Ovary (tissue), 3 donors: Measurements from ENCODE around the gene SYVN1.

ENCODE experiments used
- EP300 ChIP-seq: sonication (generic); formaldehyde crosslinking; IDR thresholded peaks from one replicate; pipeline ENCODE4 v1.6.1; 2017; ENCODE audit warnings: antibody characterized with exemption
- POLR2A ChIP-seq: fragments of 450-650 bp; IDR thresholded peaks from one replicate; pipeline ENCODE4 v1.6.1; 2017; ENCODE audit warnings: antibody characterized with exemption, mild to moderate bottlenecking, moderate library complexity
- TF ChIP-seq, protein P1 (sequence below), 3 donors: fragments of 450-650 bp in 2 of 3; fragments of 200-600 bp in 1 of 3; IDR thresholded peaks; one replicate each; pipeline versions ENCODE4 v1.5.1 to v1.8.0; 2016 to 2022; ENCODE audit warnings: antibody characterized with exemption in 3 of 3, mild to moderate bottlenecking in 1 of 3
- donor health status: DM: no; HTN: no; CAD: no.

DNA sequence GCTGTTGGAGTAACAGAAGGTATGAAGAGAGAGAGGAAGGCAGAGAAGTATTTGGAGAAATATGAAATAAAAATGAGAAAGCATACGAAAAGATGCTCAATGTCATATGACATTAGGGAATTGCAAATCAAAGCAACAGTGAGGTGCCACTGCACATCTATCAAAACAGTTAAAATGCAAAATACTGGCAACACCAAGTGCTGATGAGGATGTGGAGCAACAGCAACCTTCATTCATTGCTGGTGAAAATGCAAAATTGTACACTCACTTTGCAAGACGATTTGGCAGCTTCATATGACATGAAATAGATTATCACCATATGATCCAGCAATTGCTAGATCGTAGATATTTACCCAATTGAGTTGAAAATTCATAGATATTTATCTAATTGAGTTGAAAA, 26.3 kb upstream of the SYVN1 start:
- TF ChIP-seq, protein P1, sequence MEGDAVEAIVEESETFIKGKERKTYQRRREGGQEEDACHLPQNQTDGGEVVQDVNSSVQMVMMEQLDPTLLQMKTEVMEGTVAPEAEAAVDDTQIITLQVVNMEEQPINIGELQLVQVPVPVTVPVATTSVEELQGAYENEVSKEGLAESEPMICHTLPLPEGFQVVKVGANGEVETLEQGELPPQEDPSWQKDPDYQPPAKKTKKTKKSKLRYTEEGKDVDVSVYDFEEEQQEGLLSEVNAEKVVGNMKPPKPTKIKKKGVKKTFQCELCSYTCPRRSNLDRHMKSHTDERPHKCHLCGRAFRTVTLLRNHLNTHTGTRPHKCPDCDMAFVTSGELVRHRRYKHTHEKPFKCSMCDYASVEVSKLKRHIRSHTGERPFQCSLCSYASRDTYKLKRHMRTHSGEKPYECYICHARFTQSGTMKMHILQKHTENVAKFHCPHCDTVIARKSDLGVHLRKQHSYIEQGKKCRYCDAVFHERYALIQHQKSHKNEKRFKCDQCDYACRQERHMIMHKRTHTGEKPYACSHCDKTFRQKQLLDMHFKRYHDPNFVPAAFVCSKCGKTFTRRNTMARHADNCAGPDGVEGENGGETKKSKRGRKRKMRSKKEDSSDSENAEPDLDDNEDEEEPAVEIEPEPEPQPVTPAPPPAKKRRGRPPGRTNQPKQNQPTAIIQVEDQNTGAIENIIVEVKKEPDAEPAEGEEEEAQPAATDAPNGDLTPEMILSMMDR (IDR thresholded peaks at IDR 0.05), result no peak
- TF ChIP-seq POLR2A (no peak), EP300 (no peak)
